ENCODE data around the gene DPYD. TPM values are rescaled to one million over a fixed set of nuclear protein-coding genes. Genes with fewer than 3 reads are reported as not detected.

The DPYD gene
- total and polyA plus RNA-seq, 10 of the 15 experiments (the other 5 are each of a cell fraction or from before 2014, with no cell fraction given) = 5.7 to 23.8 (median 10.2) TPM

- TF ChIP-seq ZNF687 (IDR thresholded peaks at IDR 0.05) (no peak), WRNIP1 (IDR thresholded peaks at IDR 0.05; ENCODE audit: borderline replicate concordance, low read depth, low read length) (no peak), TARDBP (IDR thresholded peaks at IDR 0.05; ENCODE audit: borderline replicate concordance) (no peak), CBX5 (IDR thresholded peaks at IDR 0.05; ENCODE audit: low read depth) (no peak), IRF5 (IDR thresholded peaks at IDR 0.05; ENCODE audit: borderline replicate concordance) (no peak), NKRF (conservative IDR thresholded peaks at IDR 0.05) (no peak), ZZZ3 (IDR thresholded peaks at IDR 0.05; ENCODE audit: control insufficient read depth, insufficient read length, low read depth) (no peak), ZBTB11 (CRISPR knock-in tag; IDR thresholded peaks at IDR 0.05) (no peak), GATAD2B (conservative IDR thresholded peaks at IDR 0.05; ENCODE audit: low read depth) (no peak), RCOR1 (conservative IDR thresholded peaks at IDR 0.05; ENCODE audit: low read depth, low read length) (no peak), CEBPZ (IDR thresholded peaks at IDR 0.05; ENCODE audit: low read depth, low read length) (no peak), KDM1A (IDR thresholded peaks at IDR 0.05; ENCODE audit: borderline replicate concordance) (no peak)
These were observed 356.9 kb downstream of the DPYD start (continued) for GRCh38 chr1:97563926-97564325.

Data from GM12878 (cell line).